BLaER1 (cell line): ENCODE data around the gene CFAP44.
A peak's percentile ranks its signal among the peaks of the same experiment; 100 is the strongest.

Experiments used
- H3K27ac ChIP-seq: shearing (Covaris generic); formaldehyde crosslinking; 2 replicates; pipeline ENCODE4 v1.8.1; 2022
- H3K27me3 ChIP-seq: shearing (Covaris generic); formaldehyde crosslinking; 2 replicates; pipeline ENCODE4 v1.8.1; 2022
- H3K36me3 ChIP-seq: shearing (Covaris generic); formaldehyde crosslinking; 2 replicates; pipeline ENCODE4 v1.8.1; 2022
- H3K4me1 ChIP-seq: shearing (Covaris generic); formaldehyde crosslinking; 2 replicates; pipeline ENCODE4 v1.8.1; 2022
- H3K4me2 ChIP-seq: shearing (Covaris generic); formaldehyde crosslinking; 2 replicates; pipeline ENCODE4 v1.8.1; 2022
- H3K4me3 ChIP-seq: shearing (Covaris generic); formaldehyde crosslinking; 2 replicates; pipeline ENCODE4 v1.8.1; 2022
- H3K9ac ChIP-seq: shearing (Covaris generic); formaldehyde crosslinking; 2 replicates; pipeline ENCODE4 v1.8.1; 2022
- H3K9me3 ChIP-seq: shearing (Covaris generic); formaldehyde crosslinking; 2 replicates; pipeline ENCODE4 v1.8.1; 2022
- H4K20me1 ChIP-seq: shearing (Covaris generic); formaldehyde crosslinking; 2 replicates; pipeline ENCODE4 v1.8.1; 2022
- Cebpa-rat ChIP-seq: shearing (Covaris generic); IDR thresholded peaks from 2 replicates; pipeline ENCODE4 v1.8.1; 2022

The CFAP44 gene

DNA sequence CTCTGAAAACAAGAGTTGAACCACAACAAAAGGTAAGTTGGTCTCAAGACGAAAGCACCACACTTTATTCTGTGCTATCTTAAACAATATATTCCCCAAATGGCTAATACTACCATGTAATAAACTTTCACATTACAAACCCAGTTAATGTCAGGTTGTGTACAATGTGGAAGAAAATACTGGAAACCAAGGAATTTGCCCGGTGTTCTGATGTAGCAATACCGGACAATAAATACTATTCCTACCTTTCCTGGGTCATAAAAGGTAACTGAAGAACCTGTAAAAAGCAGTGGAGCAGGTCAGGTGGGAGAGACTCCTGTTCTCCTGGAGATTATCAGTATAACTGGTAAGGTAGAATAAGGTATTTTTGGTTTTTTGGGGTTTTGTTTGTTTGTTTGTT, 3.9 kb downstream of the CFAP44 start:
- Histone ChIP-seq H3K9ac (no peak overlapping the region), H3K27ac (no peak overlapping the region)
- no peak for TF ChIP-seq Cebpa-rat

GRCh38 chr3:113436809-113437208, 4.5 kb downstream of the CFAP44 start:
- Histone ChIP-seq H3K27ac (no peak overlapping the region), H3K36me3 (peaks cover 18% of the 10 kb centered on the region), H3K9me3 (no peaks in the 10 kb centered on the region), H3K4me1 (no peaks in the 10 kb centered on the region), H3K27me3 (no peaks in the 10 kb centered on the region), H3K9ac (no peak overlapping the region), H3K4me2 (no peak overlapping the region), H3K4me3 (no peak overlapping the region), H4K20me1 (no peaks in the 10 kb centered on the region)
- no peak for TF ChIP-seq Cebpa-rat

More for the DNA sequence above, 3.9 kb downstream of the CFAP44 start:
- H3K4me1 ChIP-seq: no peaks in the 10 kb centered on the region
- H3K27me3 ChIP-seq: no peaks in the 10 kb centered on the region
- no peak overlapping the region for H3K4me2 ChIP-seq
- H3K4me3 ChIP-seq: no peak overlapping the region
- no peaks in the 10 kb centered on the region for H4K20me1 ChIP-seq
- peaks cover 18% of the 10 kb centered on the region for H3K36me3 ChIP-seq
- H3K9me3 ChIP-seq: no peaks in the 10 kb centered on the region

GRCh38 chr3:113431811-113432210, 9.5 kb downstream of the CFAP44 start:
- Histone ChIP-seq H3K27me3 (no peaks in the 10 kb centered on the region), H3K4me2 (no peak overlapping the region), H3K27ac (no peak overlapping the region), H4K20me1 (no peaks in the 10 kb centered on the region), H3K9ac (no peak overlapping the region), H3K4me3 (no peak overlapping the region), H3K4me1 (no peaks in the 10 kb centered on the region), H3K9me3 (peaks cover 2% of the 10 kb centered on the region), H3K36me3 (peaks cover 9% of the 10 kb centered on the region)
- TF ChIP-seq Cebpa-rat: no peak

GRCh38 chr3:113428581-113428980, 12.7 kb downstream of the CFAP44 start:
- Histone ChIP-seq H3K4me1 (peaks cover 6% of the 10 kb centered on the region), H3K9ac (no peak overlapping the region), H3K9me3 (peaks cover 31% of the 10 kb centered on the region), H3K4me2 (no peak overlapping the region), H3K4me3 (no peak overlapping the region), H4K20me1 (no peaks in the 10 kb centered on the region), H3K27ac (no peak overlapping the region), H3K27me3 (no peaks in the 10 kb centered on the region), H3K36me3 (peaks cover 38% of the 10 kb centered on the region)
- TF ChIP-seq Cebpa-rat: no peak

DNA sequence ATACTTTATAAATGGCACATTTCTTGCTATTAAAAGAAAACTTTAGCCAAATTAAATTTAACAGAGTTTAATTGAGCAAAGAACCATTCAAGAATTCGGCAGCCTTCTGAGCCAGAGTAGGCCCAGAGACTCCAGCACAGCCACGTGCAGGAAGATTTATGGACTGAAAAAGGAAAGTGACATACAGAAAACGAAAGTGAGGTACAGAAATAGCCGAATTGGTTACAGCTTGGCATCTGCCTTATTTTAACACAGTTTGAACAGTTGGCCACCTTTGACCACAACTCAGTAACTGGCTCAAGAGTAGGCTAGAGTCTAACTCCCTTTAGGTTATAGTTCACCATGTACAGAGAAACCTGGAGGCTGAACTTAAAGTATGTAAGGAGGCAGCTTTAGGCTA, 17.6 kb downstream of the CFAP44 start:
- Histone ChIP-seq H3K4me3 (no peak overlapping the region), H3K9ac (no peak overlapping the region), H3K4me2 (peak overlapping the region; percentile 49), H3K9me3 (peaks cover 34% of the 10 kb centered on the region), H3K4me1 (peaks cover 13% of the 10 kb centered on the region), H3K27ac (peak overlapping the region; percentile 28), H3K36me3 (peaks cover 41% of the 10 kb centered on the region), H4K20me1 (no peaks in the 10 kb centered on the region), H3K27me3 (no peaks in the 10 kb centered on the region)
- TF ChIP-seq Cebpa-rat: no peak

DNA sequence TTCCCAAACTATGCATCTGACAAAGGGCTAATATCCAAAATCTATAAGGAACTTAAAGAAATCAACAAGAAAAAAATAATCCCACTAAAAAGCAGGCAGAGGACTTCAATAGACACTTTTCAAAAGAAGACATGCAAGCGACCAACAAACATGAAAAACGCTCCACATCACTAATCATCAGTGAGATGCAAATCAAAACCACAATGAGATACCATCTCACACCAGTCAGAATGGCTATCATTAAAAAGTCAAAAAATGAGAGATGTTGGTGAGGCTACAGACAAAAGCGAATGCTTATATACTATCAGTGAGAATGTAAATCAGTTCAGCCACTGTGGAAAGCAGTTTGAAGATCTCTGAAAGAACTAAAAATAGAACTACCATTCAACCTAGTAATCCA, 20.2 kb downstream of the CFAP44 start:
- no peak overlapping the region for H3K4me3 ChIP-seq
- H3K27ac ChIP-seq: no peak overlapping the region
- no peak for TF ChIP-seq Cebpa-rat
- H3K4me2 ChIP-seq: no peak overlapping the region
- H3K9me3 ChIP-seq: peaks cover 25% of the 10 kb centered on the region
- peaks cover 13% of the 10 kb centered on the region for H3K4me1 ChIP-seq
- no peak overlapping the region for H3K9ac ChIP-seq
- peaks cover 25% of the 10 kb centered on the region for H3K36me3 ChIP-seq
- no peaks in the 10 kb centered on the region for H4K20me1 ChIP-seq
- H3K27me3 ChIP-seq: no peaks in the 10 kb centered on the region

DNA sequence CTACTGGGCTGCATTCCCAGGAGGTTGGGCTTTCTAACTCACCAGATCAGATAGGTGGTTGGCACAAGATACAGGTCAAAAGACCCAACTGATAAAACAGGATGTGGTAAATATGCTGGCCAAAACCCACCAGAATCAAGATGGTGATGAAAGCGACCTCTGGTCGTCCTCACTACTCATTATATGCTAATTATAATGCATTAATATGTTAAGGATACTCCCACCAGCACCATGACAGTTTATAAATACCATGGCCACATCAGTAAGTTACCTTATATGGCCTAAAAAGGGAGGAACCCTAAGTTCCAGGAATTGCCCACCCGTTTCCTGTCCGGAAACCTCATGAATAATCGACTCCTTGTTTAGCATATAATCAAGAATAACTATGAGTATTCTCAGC, 31.6 kb downstream of the CFAP44 start:
- no peak overlapping the region for H3K27ac ChIP-seq
- no peaks in the 10 kb centered on the region for H3K4me1 ChIP-seq
- H3K4me2 ChIP-seq: no peak overlapping the region
- no peaks in the 10 kb centered on the region for H3K27me3 ChIP-seq
- H3K9ac ChIP-seq: no peak overlapping the region
- peaks cover 2% of the 10 kb centered on the region; the same call in 1 of the 2 replicates for H3K36me3 ChIP-seq
- peaks cover 20% of the 10 kb centered on the region for H3K9me3 ChIP-seq
- H3K4me3 ChIP-seq: no peak overlapping the region
- TF ChIP-seq Cebpa-rat: no peak
- no peaks in the 10 kb centered on the region for H4K20me1 ChIP-seq

DNA sequence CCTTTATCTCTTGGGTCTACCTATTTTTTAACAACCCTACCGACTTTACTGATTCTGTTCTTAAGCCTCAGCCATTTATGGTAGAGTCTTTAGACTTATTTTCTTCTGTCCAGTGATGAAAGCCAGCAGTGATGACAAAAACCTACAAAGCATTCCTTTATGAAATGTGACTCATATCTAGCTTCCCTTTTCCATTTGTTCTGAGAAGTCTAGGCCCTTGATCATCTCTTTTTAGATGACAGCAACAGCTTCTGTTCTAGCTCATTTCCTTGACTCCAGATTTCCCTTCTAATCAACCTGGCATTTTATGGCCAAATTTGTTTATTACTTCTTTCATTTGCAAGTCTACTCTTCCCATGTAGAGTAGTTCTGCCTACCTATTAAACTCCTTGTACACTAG, 36.1 kb downstream of the CFAP44 start:
- no peak overlapping the region for H3K27ac ChIP-seq
- H4K20me1 ChIP-seq: no peaks in the 10 kb centered on the region
- no peak overlapping the region for H3K4me2 ChIP-seq
- H3K9ac ChIP-seq: no peak overlapping the region
- H3K27me3 ChIP-seq: no peaks in the 10 kb centered on the region
- H3K4me3 ChIP-seq: no peak overlapping the region
- TF ChIP-seq Cebpa-rat: no peak
- no peaks in the 10 kb centered on the region for H3K9me3 ChIP-seq
- H3K36me3 ChIP-seq: peaks cover 14% of the 10 kb centered on the region
- no peaks in the 10 kb centered on the region for H3K4me1 ChIP-seq

DNA sequence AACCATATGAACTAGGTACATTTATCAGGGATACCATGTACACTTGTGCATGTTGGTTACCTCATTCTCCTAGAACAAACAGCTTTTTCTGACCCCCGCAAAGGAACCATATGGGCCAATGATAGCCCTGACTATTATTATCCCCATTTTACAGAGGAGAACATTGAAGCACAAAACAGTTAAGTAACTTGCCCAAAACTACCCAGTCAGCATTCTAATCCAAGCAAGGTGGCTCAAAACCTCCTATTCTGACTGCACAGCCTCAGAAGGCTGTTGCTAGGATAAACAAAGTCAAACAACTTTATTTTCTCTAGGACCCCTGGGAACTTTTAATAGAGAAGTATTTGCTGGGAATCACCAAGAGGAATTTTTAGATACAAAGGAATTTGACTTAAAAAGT, 36.7 kb downstream of the CFAP44 start:
- Histone ChIP-seq H3K9me3 (no peaks in the 10 kb centered on the region), H3K9ac (no peak overlapping the region), H3K4me2 (no peak overlapping the region), H3K36me3 (peaks cover 14% of the 10 kb centered on the region), H4K20me1 (no peaks in the 10 kb centered on the region), H3K27ac (no peak overlapping the region), H3K27me3 (no peaks in the 10 kb centered on the region), H3K4me1 (no peaks in the 10 kb centered on the region), H3K4me3 (no peak overlapping the region)
- no peak for TF ChIP-seq Cebpa-rat
